T47D (cell line): Measurements from ENCODE around the gene TSHZ2.
"Not testable (repeated sequence)": the region's sequence is repeated elsewhere in the genome, so short reads cannot be mapped to it uniquely, and the experiment has no call there.

ENCODE experiments used
- DNase-seq, 2 experiments: peaks; one replicate each; pipeline versions ENCODE4 v3.0.0 to v3.0.0-alpha.2; 2011 to 2012; ENCODE audit warnings: low read depth in 1 of 2, low spot score in 1 of 2
- JUND ChIP-seq: IDR thresholded peaks from 2 replicates; pipeline ENCODE4 v1.6.1; 2012; ENCODE audit warnings: low read depth
- in situ Hi-C: cut with HindIII; loops from 2 replicates; pipeline ENCODE4 v1.10.0; 2016; ENCODE audit warnings: low sequenced_read_pairs, low pct_unique_long_range_greater_than_20kb

Gene TSHZ2

GRCh38 chr20:52943185-52943841, 28.8 kb upstream of the TSHZ2 start:
- no peak for TF ChIP-seq JUND
- in situ Hi-C loops: no loop called here
- DNase-seq: no peak

GRCh38 chr20:52945268-52945667, 26.9 kb upstream of the TSHZ2 start:
- TF ChIP-seq JUND: no peak
- in situ Hi-C loops: no loop called here
- no peak for DNase-seq

- in situ Hi-C loops: no loop called here
- TF ChIP-seq JUND: no peak
- no peak for DNase-seq
Observed at GRCh38 chr20:52945862-52946522, 26.2 kb upstream of the TSHZ2 start.

- no peak for DNase-seq
- in situ Hi-C loops: no loop called here
- TF ChIP-seq JUND: no peak
Observed at GRCh38 chr20:52948491-52948890, 23.7 kb upstream of the TSHZ2 start.

- in situ Hi-C loops: no loop called here
- no peak for TF ChIP-seq JUND
- no peak for DNase-seq
Observed at GRCh38 chr20:52953020-52953419, 19.1 kb upstream of the TSHZ2 start.

GRCh38 chr20:52954849-52955248, 17.3 kb upstream of the TSHZ2 start:
- no peak for TF ChIP-seq JUND

GRCh38 chr20:52958211-52958610, 13.9 kb upstream of the TSHZ2 start:
- in situ Hi-C loops: no loop called here
- no peak for TF ChIP-seq JUND
- no peak for DNase-seq

More at GRCh38 chr20:52954849-52955248, 17.3 kb upstream of the TSHZ2 start:
- DNase-seq: no peak
- in situ Hi-C loops: no loop called here

- in situ Hi-C loops: no loop called here
- no peak for TF ChIP-seq JUND
- peak in 1 of 2 experiments; percentile 37 for DNase-seq
Observed at GRCh38 chr20:52959125-52959524, 13.0 kb upstream of the TSHZ2 start.

GRCh38 chr20:52962183-52962582, 10.0 kb upstream of the TSHZ2 start:
- TF ChIP-seq JUND: no peak
- in situ Hi-C loops: no loop called here
- no peak for DNase-seq

GRCh38 chr20:52963131-52963530, 9.0 kb upstream of the TSHZ2 start:
- no peak for DNase-seq
- in situ Hi-C loops: no loop called here
- TF ChIP-seq JUND: no peak

- no peak for DNase-seq
- no peak for TF ChIP-seq JUND
- in situ Hi-C loops: no loop called here
Observed at GRCh38 chr20:52964131-52964530, 8.0 kb upstream of the TSHZ2 start.

- in situ Hi-C loops: no loop called here
- no peak for TF ChIP-seq JUND
- DNase-seq: no peak
Observed at GRCh38 chr20:52965380-52965779, 6.8 kb upstream of the TSHZ2 start.

- no peak for TF ChIP-seq JUND
- DNase-seq: no peak
- in situ Hi-C loops: no loop called here
Observed at GRCh38 chr20:52965819-52966218, 6.3 kb upstream of the TSHZ2 start.

GRCh38 chr20:52966543-52966942, 5.6 kb upstream of the TSHZ2 start:
- DNase-seq, in situ Hi-C loops: not testable (repeated sequence)
